Endothelial cell (in vitro differentiated cells): Measurements from ENCODE around the gene SLC10A4. TPM values are rescaled to one million over a fixed set of nuclear protein-coding genes. Genes with fewer than 3 reads are reported as not detected.

Source experiments
- DNase-seq: peaks from one replicate; pipeline ENCODE4 v3.0.0; 2021; ENCODE audit warnings: low spot score
- H3K27ac Mint-ChIP-seq: one replicate; pipeline ENCODE4 v1.8.0; 2021; ENCODE audit warnings: mixed read lengths, inconsistent platforms; ENCODE audit not compliant: unreplicated experiment
- H3K27me3 Mint-ChIP-seq: one replicate; pipeline ENCODE4 v1.8.0; 2021; ENCODE audit warnings: mild to moderate bottlenecking, moderate library complexity, mixed read lengths, inconsistent platforms; ENCODE audit not compliant: unreplicated experiment
- H3K36me3 Mint-ChIP-seq: one replicate; pipeline ENCODE4 v1.8.0; 2021; ENCODE audit warnings: mild to moderate bottlenecking, low read depth, mixed read lengths, inconsistent platforms; ENCODE audit not compliant: unreplicated experiment
- H3K4me1 Mint-ChIP-seq: one replicate; pipeline ENCODE4 v1.8.0; 2021; ENCODE audit warnings: mild to moderate bottlenecking, mixed read lengths, inconsistent platforms; ENCODE audit not compliant: unreplicated experiment
- H3K4me3 Mint-ChIP-seq: one replicate; pipeline ENCODE4 v1.8.0; 2021; ENCODE audit warnings: mild to moderate bottlenecking, mixed read lengths, inconsistent platforms; ENCODE audit not compliant: unreplicated experiment
- H3K9me3 Mint-ChIP-seq: one replicate; pipeline ENCODE4 v1.8.0; 2021; ENCODE audit warnings: mixed read lengths, inconsistent platforms; ENCODE audit not compliant: unreplicated experiment
- CTCF ChIP-seq: fragments of 200-600 bp; sonication (generic); IDR thresholded peaks from one replicate; pipeline ENCODE4 v1.5.0; 2021; ENCODE audit warnings: antibody characterized with exemption; ENCODE audit not compliant: unreplicated experiment
- total RNA-seq: library from RNA; stranded (reverse); fragmentation: NEBNext Ultra II Directional; extraction: Animal tissue kit (Norgen Biotek cat#: 25700); gene quantifications from one replicate; pipeline ENCODE4 v1.2.1, GENCODE V29; 2021; ENCODE audit not compliant: unreplicated experiment

Gene SLC10A4
- total RNA-seq, 1 donor from 2014 or later, result 0.28 TPM

GRCh38 chr4:48503233-48504025 is 20.3 kb downstream of the SLC10A4 start:
- H3K27ac Mint-ChIP-seq, result no peak overlapping the region
- no peak for DNase-seq
- no peaks in the 10 kb centered on the region for H3K27me3 Mint-ChIP-seq
- peaks cover 23% of the 10 kb centered on the region for H3K36me3 Mint-ChIP-seq
- H3K4me3 Mint-ChIP-seq, result no peak overlapping the region
- TF ChIP-seq CTCF, result no peak
- no peaks in the 10 kb centered on the region for H3K9me3 Mint-ChIP-seq
- H3K4me1 Mint-ChIP-seq, result no peaks in the 10 kb centered on the region

- no peak for DNase-seq
- H3K27me3 Mint-ChIP-seq, result no peaks in the 10 kb centered on the region
- H3K4me3 Mint-ChIP-seq, result no peak overlapping the region
- no peaks in the 10 kb centered on the region for H3K9me3 Mint-ChIP-seq
- no peaks in the 10 kb centered on the region for H3K4me1 Mint-ChIP-seq
- TF ChIP-seq CTCF, result no peak
- H3K36me3 Mint-ChIP-seq, result peaks cover 22% of the 10 kb centered on the region
- no peak overlapping the region for H3K27ac Mint-ChIP-seq
These were observed 20.8 kb downstream of the SLC10A4 start for GRCh38 chr4:48504026-48504330.

- no peak overlapping the region for H3K4me3 Mint-ChIP-seq
- H3K27me3 Mint-ChIP-seq, result no peaks in the 10 kb centered on the region
- DNase-seq, result no peak
- H3K4me1 Mint-ChIP-seq, result no peaks in the 10 kb centered on the region
- H3K27ac Mint-ChIP-seq, result no peak overlapping the region
- peaks cover 21% of the 10 kb centered on the region for H3K36me3 Mint-ChIP-seq
- TF ChIP-seq CTCF, result no peak
- no peaks in the 10 kb centered on the region for H3K9me3 Mint-ChIP-seq
These were observed 21.2 kb downstream of the SLC10A4 start for GRCh38 chr4:48504352-48504751.

- H3K4me1 Mint-ChIP-seq, result no peaks in the 10 kb centered on the region
- no peak overlapping the region for H3K27ac Mint-ChIP-seq
- H3K27me3 Mint-ChIP-seq, result no peaks in the 10 kb centered on the region
- H3K4me3 Mint-ChIP-seq, result no peak overlapping the region
- H3K36me3 Mint-ChIP-seq, result peaks cover 19% of the 10 kb centered on the region
- no peak for TF ChIP-seq CTCF
- H3K9me3 Mint-ChIP-seq, result no peaks in the 10 kb centered on the region
- no peak for DNase-seq
These were observed 23.6 kb downstream of the SLC10A4 start for GRCh38 chr4:48506716-48507115.

GRCh38 chr4:48509543-48509942 is 26.4 kb downstream of the SLC10A4 start:
- H3K27me3 Mint-ChIP-seq, result no peaks in the 10 kb centered on the region
- no peak overlapping the region for H3K4me3 Mint-ChIP-seq
- no peak for DNase-seq
- H3K27ac Mint-ChIP-seq, result no peak overlapping the region
- no peaks in the 10 kb centered on the region for H3K9me3 Mint-ChIP-seq
- H3K4me1 Mint-ChIP-seq, result no peaks in the 10 kb centered on the region
- peaks cover 34% of the 10 kb centered on the region for H3K36me3 Mint-ChIP-seq
- TF ChIP-seq CTCF, result no peak
